GM10248 (cell line): ENCODE measurements around the gene DCST2.

Experiments
- CTCF ChIA-PET: fragments of 300-600 bp; sonication (Branson Sonifier 250); formaldehyde crosslinking; extraction: SDS; loops from one replicate; lab custom pipeline; 2021; ENCODE audit warnings: antibody characterized with exemption; lab: Yijun Ruan, JAX
- POLR2A ChIA-PET: fragments of 350-650 bp; sonication (Branson Sonifier 250); formaldehyde crosslinking; extraction: SDS; loops from one replicate; lab custom pipeline; 2020; ENCODE audit warnings: antibody characterized with exemption; lab: Yijun Ruan, JAX
- DNase-seq: peaks from one replicate; pipeline ENCODE4 v3.0.0; 2012; ENCODE audit errors: extremely low spot score
- TF ChIP-seq, protein P1 (sequence below): IDR thresholded peaks from 2 replicates; pipeline ENCODE4 v1.5.1; 2012; ENCODE audit warnings: mild to moderate bottlenecking, low read depth; ENCODE audit errors: extremely low read depth, missing control alignments, control extremely low read depth

The DCST2 gene

DNA sequence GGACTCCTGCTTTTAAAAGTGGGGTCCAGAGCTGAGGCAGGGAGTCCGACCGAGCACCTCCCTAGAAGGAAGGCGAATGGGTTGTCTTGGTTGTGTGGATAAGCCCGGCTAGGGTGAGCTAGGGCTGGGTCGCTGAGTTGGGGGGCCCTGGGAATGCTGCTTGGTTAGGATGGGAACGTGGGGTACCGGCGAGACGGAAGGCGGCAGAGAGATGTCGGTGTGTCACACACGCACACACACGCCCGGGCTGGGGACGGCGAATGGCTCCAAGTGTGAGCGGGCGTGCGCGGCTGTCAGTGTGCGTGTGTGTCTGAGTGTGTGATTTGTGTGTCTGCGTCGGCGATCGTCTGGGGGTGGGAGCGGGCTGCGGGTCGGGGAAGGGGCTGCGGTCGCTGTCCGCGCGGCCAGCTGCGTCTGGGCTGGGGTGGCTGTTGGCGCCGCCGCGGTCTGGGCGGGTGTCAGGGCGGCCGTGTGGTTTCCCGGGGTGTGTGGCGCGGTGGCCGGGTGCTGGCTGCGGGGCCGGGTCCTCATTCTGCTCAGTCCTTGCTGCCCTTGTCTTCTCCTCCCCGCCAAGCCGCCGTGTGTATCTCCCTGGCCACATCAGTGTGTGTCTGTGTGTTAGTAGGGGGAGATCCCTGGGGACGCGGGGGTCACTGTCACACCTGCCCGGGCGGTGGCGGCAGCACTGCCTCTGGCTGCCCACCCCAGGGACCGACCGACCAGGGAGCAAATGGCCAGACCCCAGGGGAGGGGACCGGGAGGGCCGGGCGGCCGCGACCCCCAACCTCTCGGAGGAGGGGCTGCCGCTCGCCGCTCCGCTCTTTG, 46.1 kb upstream of the DCST2 start:
- ChIA-PET POLR2A (no interaction called here), CTCF (interaction anchor here (0.8 to 8.4 kb wide), 9 partner anchors 9 to 93 kb away, joined by 3 to 96 read pairs (median 5); partner anchors contain the start of genes EFNA4 and KRTCAP2)
- DNase-seq, result no peak
- TF ChIP-seq, protein P1, sequence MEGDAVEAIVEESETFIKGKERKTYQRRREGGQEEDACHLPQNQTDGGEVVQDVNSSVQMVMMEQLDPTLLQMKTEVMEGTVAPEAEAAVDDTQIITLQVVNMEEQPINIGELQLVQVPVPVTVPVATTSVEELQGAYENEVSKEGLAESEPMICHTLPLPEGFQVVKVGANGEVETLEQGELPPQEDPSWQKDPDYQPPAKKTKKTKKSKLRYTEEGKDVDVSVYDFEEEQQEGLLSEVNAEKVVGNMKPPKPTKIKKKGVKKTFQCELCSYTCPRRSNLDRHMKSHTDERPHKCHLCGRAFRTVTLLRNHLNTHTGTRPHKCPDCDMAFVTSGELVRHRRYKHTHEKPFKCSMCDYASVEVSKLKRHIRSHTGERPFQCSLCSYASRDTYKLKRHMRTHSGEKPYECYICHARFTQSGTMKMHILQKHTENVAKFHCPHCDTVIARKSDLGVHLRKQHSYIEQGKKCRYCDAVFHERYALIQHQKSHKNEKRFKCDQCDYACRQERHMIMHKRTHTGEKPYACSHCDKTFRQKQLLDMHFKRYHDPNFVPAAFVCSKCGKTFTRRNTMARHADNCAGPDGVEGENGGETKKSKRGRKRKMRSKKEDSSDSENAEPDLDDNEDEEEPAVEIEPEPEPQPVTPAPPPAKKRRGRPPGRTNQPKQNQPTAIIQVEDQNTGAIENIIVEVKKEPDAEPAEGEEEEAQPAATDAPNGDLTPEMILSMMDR, result no peak

DNA sequence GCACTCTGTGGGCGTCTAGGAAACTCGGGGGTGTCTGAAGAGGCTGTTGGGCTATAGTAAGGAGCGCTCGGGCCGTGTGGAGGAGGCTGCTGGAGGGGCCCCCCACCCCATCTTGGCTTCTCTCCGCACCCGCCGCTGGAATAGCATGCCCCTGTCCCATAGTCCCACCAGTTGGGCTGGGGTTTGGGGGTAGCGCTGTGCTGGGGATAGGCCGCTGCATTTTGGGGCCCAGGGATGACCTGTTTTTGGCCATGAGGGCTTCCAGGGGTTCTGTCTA, 45.6 kb upstream of the DCST2 start:
- ChIA-PET POLR2A (interaction anchor here (0.5 kb wide), 1 partner anchor 324 kb away, joined by 5 read pairs; no protein-coding TSS in a partner anchor), CTCF (interaction anchor here (0.8 to 8.4 kb wide), 9 partner anchors 9 to 409 kb away, joined by 3 to 96 read pairs (median 5); partner anchors contain the start of genes ADAM15, EFNA4 and KRTCAP2)
- TF ChIP-seq, protein P1, result no peak
- no peak for DNase-seq

DNA sequence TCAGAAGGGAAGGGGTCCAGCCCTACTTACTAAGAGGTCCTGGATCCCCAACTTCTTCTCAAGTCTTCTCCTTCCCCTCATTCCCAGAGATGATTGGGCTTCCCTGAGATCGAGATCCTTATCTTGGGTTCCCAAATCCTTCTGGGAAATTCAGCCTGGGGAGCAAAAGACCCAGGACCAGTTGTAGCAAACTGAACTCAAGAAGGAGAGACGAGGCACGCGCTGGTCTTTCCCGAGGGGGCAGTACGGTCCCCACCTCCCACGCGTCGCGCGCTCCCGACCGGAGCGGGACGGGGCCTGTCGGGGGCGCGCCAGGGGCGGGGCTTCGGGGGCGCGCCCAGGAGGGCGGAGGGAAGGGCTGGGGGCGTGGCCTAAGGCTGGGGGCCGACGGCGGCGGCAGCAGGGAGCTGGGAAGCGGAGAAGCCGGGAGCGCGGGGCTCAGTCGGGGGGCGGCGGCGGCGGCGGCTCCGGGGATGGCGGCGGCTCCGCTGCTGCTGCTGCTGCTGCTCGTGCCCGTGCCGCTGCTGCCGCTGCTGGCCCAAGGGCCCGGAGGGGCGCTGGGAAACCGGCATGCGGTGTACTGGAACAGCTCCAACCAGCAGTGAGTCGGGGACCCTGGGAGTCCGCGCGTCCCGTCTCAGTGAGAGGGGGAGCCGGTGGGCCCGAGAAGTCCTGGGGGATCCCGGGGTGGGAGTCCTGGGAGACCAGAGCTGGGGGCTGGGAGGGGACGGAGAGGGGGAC, 45.1 kb upstream of the DCST2 start, which contains the start of gene EFNA3:
Gene EFNA3 (plus strand): TSS at position 369 of the 741 bp plus-strand sequence. CDS start 105 bp downstream, at position 474.
- CTCF ChIA-PET, result interaction anchor here (0.8 to 8.4 kb wide), 10 partner anchors 8 to 409 kb away, joined by 3 to 96 read pairs (median 5); partner anchors contain the start of genes ADAM15, EFNA4 and KRTCAP2
- POLR2A ChIA-PET, result interaction anchor here (0.5 kb wide), 1 partner anchor 324 kb away, joined by 5 read pairs; no protein-coding TSS in a partner anchor
- DNase-seq, result peak; percentile 90
- TF ChIP-seq, protein P1, result no peak

DNA sequence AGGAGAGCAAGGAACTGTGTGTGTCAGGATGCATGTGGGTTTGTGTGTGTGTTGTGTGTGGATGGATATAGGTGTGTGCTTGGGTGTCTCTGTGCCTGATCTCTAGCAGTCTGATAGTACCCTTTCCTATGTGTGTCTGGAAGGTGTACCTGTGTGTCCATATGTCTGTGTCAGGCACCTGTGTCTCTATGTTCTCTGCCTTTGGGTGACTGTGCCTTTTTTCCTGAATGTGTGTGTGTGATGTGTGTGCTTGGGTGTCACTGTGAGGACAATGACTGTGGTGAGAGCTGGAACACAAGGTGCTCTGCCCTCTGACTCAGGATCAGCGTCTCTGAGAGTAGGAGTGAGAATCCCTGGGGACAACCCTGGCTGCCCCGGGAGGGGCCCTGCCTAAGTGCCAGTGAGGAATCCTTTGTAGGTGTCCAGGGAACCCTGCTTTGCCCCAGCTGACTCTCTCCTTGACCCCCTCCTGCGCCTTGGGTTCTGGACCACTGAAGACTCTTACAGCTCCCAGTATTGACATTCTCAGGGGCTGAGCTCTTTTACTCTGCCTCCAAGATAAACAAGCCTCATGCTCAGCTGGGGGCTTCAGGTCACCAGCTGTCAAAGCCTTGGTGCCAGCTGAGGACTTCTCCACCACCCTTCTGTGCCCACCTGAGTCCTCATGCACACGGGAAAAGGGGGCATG, 44.3 kb upstream of the DCST2 start:
- TF ChIP-seq, protein P1, result no peak
- no peak for DNase-seq
- ChIA-PET CTCF (interaction anchor here (1.0 to 8.4 kb wide), 7 partner anchors 13 to 408 kb away, joined by 4 to 96 read pairs (median 5); partner anchors contain the start of genes ADAM15 and EFNA4), POLR2A (no interaction called here)

DNA sequence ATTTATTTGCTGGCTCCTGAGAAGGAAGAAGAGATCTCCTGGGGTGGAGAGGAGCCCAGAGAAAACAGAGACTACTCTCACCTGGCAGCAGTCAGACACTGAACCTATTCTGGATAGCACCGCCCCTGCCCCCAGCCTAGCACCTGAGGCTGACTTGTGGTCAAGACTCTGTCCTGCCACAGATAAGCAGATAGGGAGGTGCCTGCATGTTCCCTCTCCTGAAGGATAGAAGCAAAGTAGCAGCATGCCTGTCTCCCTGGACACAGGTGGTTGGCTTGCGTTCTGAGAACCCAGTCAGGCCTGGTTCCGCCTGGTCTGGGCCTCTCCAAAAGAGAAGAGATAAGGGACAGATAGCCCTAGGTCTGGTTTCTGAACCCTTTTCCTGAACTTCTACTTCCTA, 43.8 kb upstream of the DCST2 start:
- ChIA-PET CTCF (interaction anchor here (1.5 to 8.4 kb wide), 4 partner anchors 7 to 33 kb away, joined by 5 to 96 read pairs (median 24); partner anchors contain the start of gene EFNA4), POLR2A (no interaction called here)
- TF ChIP-seq, protein P1, result no peak
- DNase-seq, result no peak

DNA sequence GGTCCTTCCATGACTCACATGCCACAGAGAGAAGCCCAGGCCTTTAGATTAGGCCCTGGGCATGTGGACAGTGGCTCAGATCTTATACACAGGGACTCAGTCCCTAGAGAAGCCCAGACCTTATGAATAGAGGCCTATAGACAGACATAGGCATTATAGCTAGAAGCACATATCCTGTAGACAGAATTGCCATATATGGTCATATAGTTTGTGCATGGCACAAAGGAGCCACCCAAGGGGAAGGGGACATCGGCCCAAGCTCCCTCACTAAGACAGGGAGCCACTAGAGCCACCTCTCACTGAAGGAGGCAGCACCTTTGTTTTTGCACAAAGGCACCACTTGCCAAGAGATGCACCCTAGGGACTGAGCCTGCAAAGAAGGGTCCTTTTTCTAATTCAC, 42.8 kb upstream of the DCST2 start:
- CTCF ChIA-PET, result interaction anchor here (0.6 to 8.4 kb wide), 8 partner anchors 8 to 517 kb away, joined by 3 to 96 read pairs (median 6); partner anchors contain the start of genes EFNA4 and PMVK
- TF ChIP-seq, protein P1, result no peak
- POLR2A ChIA-PET, result interaction anchor here (0.5 kb wide), 1 partner anchor 32 kb away, joined by 3 read pairs; no protein-coding TSS in a partner anchor
- no peak for DNase-seq
